HEK293T (cell line): Measurements from ENCODE around the gene KLF2.

ENCODE experiments used
- CTCF ChIA-PET: fragments of 350-600 bp; formaldehyde crosslinking; extraction: SDS; loops from one replicate; lab custom pipeline; 2021; ENCODE audit warnings: antibody characterized with exemption, inconsistent platforms; lab: Yijun Ruan, JAX
- POLR2A ChIA-PET: fragments of 350-600 bp; formaldehyde crosslinking; extraction: SDS; loops from one replicate; lab custom pipeline; 2020; ENCODE audit warnings: antibody characterized with exemption, inconsistent platforms; lab: Yijun Ruan, JAX
- DNase-seq: peaks from one replicate; pipeline ENCODE4 v3.0.0; 2012; ENCODE audit warnings: mixed read lengths; ENCODE audit errors: extremely low spot score
- ARNT ChIP-seq: fragments of 450-650 bp; IDR thresholded peaks from 2 replicates; pipeline ENCODE4 v1.6.1; 2017; ENCODE audit warnings: mild to moderate bottlenecking
- BHLHE40 ChIP-seq: fragments of 450-650 bp; IDR thresholded peaks from 2 replicates; pipeline ENCODE4 v1.6.1; 2016; ENCODE audit warnings: mild to moderate bottlenecking, moderate library complexity, borderline replicate concordance
- CTBP1 ChIP-seq: fragments of 450-650 bp; IDR thresholded peaks from 2 replicates; pipeline ENCODE4 v1.6.1; 2016; ENCODE audit warnings: borderline replicate concordance
- ELF4 ChIP-seq: fragments of 450-650 bp; IDR thresholded peaks from 2 replicates; pipeline ENCODE4 v1.6.1; 2017; ENCODE audit warnings: antibody characterized with exemption
- FOXA1 ChIP-seq: fragments of 450-650 bp; IDR thresholded peaks from 2 replicates; pipeline ENCODE4 v1.6.1; 2016; ENCODE audit warnings: mild to moderate bottlenecking
- FOXK2 ChIP-seq: fragments of 450-650 bp; IDR thresholded peaks from 2 replicates; pipeline ENCODE4 v1.6.1; 2016; ENCODE audit warnings: mild to moderate bottlenecking
- FOXM1 ChIP-seq: fragments of 450-650 bp; IDR thresholded peaks from 2 replicates; pipeline ENCODE4 v1.6.1; 2017; ENCODE audit warnings: mild to moderate bottlenecking, borderline replicate concordance
- HDGF ChIP-seq: fragments of 450-650 bp; IDR thresholded peaks from 2 replicates; pipeline ENCODE4 v1.6.1; 2017; ENCODE audit warnings: antibody characterized with exemption, borderline replicate concordance
- L3MBTL2 ChIP-seq: fragments of 450-650 bp; conservative IDR thresholded peaks from 2 replicates; pipeline ENCODE4 v1.6.1; 2016; ENCODE audit warnings: mild to moderate bottlenecking
- LEF1 ChIP-seq: fragments of 450-650 bp; IDR thresholded peaks from 2 replicates; pipeline ENCODE4 v1.6.1; 2017; ENCODE audit warnings: mild to moderate bottlenecking, borderline replicate concordance
- NFRKB ChIP-seq: fragments of 450-650 bp; IDR thresholded peaks from 2 replicates; pipeline ENCODE4 v1.6.1; 2016; ENCODE audit warnings: mild to moderate bottlenecking, moderate library complexity
- SP1 ChIP-seq: fragments of 450-650 bp; IDR thresholded peaks from 2 replicates; pipeline ENCODE4 v1.6.1; 2017
- SUZ12 ChIP-seq: fragments of 450-650 bp; IDR thresholded peaks from 2 replicates; pipeline ENCODE4 v1.6.1; 2016; ENCODE audit warnings: mild to moderate bottlenecking
- TARDBP ChIP-seq: fragments of 450-650 bp; IDR thresholded peaks from 2 replicates; pipeline ENCODE4 v1.6.1; 2016
- ZNF384 ChIP-seq: fragments of 450-650 bp; IDR thresholded peaks from 2 replicates; pipeline ENCODE4 v1.6.1; 2016
- TF ChIP-seq, protein P1 (sequence below): fragments of 450-650 bp; IDR thresholded peaks from 2 replicates; pipeline ENCODE4 v1.6.1; 2016

Gene KLF2

DNA sequence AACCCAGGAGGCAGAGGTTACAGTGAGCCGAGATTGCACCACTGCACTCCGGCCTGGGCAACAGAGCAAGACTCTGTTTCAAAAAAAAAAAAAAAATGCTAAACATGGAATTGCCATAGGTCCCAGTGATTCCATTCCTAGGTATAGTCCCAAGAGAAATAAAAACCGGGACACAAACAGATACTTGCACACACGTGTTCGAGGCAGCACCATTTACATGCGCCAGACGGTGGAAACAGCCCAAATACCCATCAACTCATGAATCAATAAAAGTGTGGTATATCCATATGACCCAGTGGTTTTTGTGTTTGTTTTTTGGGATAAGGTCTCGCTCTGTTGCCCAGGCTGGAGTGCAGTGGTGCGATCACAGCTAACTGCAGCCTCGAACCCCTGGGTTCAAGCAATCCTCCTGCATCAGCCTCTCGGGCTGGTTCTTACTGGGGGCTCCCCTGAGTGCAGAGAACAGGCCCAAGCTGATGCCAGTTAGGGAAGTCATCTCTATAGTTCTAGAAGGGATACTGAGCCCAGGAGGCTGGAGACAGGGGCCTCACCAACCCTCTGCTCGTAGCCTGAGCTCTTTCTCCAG, 8.5 kb downstream of the KLF2 start:
- no peak for DNase-seq
- ChIA-PET CTCF (no interaction called here), POLR2A (no interaction called here)
- TF ChIP-seq FOXA1 (no peak), NFRKB (no peak), SP1 (no peak), BHLHE40 (no peak), FOXK2 (no peak), ARNT (no peak), HDGF (no peak), FOXM1 (no peak), ZNF384 (no peak), TARDBP (no peak), LEF1 (no peak), ELF4 (no peak), SUZ12 (no peak), CTBP1 (no peak), L3MBTL2 (no peak)
- TF ChIP-seq, protein P1, sequence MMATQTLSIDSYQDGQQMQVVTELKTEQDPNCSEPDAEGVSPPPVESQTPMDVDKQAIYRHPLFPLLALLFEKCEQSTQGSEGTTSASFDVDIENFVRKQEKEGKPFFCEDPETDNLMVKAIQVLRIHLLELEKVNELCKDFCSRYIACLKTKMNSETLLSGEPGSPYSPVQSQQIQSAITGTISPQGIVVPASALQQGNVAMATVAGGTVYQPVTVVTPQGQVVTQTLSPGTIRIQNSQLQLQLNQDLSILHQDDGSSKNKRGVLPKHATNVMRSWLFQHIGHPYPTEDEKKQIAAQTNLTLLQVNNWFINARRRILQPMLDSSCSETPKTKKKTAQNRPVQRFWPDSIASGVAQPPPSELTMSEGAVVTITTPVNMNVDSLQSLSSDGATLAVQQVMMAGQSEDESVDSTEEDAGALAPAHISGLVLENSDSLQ: no peak

DNA sequence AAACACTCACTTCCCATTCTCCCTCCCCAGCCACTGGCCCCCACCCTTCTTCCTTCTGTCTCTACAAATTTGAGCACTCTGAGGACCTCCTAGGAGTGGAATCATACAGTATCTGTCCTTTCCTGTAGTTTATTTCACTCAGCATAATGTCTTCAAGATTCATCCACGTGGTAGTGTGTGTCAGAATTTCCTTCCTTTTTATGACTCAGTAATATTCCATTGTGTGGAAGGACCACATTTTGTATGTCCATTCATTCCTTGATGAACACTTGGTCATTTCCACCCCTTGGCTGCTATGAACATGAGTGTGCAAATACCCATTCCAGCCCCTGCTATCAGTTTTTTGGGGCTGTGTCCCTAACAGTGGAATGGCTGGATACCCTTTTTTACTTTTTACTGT, 9.8 kb downstream of the KLF2 start:
- DNase-seq: no peak
- POLR2A ChIA-PET: no interaction called here
- TF ChIP-seq FOXM1 (no peak), FOXK2 (no peak), SUZ12 (no peak), LEF1 (no peak), CTBP1 (no peak), BHLHE40 (no peak)
- CTCF ChIA-PET: interaction anchor here (0.9 kb wide), 1 partner anchor 9 kb away, joined by 3 read pairs; no protein-coding TSS in a partner anchor

DNA sequence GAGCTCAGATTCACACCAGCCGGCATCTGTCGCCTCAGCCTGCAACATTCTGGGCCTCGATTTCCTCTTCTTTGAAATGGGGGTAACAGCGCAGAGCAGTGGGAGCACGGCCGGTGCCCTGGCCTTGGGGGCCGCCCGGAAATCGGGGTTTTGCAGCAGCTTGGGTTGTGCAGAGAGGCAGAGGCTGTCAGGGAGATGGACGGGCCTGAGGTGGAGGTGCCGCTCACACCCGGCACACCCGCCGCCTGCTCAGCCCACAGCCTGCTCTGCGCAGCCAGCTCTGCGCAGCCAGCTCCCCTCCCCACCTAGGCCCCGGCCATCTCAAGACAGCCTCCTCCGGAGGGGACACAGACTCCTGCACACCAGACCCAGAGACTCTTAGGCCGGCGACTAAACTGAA, 10.6 kb downstream of the KLF2 start:
- CTCF ChIA-PET: no interaction called here
- TF ChIP-seq HDGF (no peak), FOXM1 (no peak), FOXK2 (no peak), LEF1 (no peak), L3MBTL2 (no peak)
- POLR2A ChIA-PET: no interaction called here
- DNase-seq: no peak

DNA sequence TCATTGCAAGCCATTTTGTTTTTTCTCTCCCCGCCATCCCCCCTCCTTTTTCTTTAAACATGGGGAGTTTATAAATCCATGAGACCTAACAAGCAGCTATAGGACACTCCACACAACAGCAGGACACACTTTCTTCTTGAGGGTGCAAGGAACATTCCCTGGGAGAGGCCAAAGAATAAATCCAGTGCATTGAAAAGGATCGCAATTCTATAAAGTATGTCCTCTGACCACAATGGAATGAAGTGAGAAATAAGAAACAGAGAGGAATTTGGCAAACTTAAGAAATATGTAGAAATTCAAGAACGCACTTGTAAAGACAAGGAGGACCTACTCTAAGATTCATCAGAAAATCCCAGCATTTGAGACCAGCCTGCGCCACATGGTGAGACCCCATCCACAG, 11.9 kb downstream of the KLF2 start:
- CTCF ChIA-PET: no interaction called here
- TF ChIP-seq NFRKB (no peak), FOXA1 (no peak), ELF4 (no peak), L3MBTL2 (no peak), SP1 (no peak), TARDBP (no peak), SUZ12 (no peak), CTBP1 (no peak), FOXM1 (no peak), FOXK2 (no peak), LEF1 (no peak)
- POLR2A ChIA-PET: no interaction called here
- no peak for DNase-seq

DNA sequence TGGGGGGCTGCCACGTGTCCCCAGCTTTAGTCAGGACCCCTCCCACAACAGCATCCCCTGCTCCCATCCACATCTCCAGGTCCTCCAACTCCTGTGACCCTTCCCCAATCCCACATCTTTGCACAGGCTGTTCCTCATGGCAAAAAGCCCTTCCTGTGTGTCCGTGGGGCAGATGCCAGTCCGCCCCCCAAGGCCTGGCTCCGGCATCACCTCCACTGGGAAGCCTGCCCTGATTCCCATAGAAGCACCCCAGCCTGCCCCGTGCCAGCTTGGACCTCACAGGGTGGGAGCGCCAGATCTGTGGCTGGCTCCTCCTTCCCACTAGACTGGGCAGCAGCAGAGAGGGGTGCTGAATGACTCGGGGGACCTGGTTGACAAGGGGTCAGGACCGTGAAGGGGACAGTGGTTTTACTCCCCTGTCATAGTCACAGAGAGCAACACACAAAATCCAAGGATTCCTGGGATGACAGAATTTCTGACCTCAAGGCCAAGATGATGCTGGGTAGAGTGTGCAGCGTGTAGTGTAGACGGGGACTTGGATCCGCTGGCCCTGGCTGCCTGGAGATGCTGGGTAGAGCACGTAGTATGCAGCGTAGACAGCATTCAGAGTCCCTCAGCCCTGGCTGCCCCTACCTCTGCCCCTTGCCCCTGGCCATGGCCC, 13.3 kb downstream of the KLF2 start:
- ChIA-PET POLR2A (no interaction called here), CTCF (no interaction called here)
- TF ChIP-seq L3MBTL2 (no peak), BHLHE40 (no peak), ARNT (no peak), SUZ12 (no peak), HDGF (no peak), FOXK2 (no peak), ELF4 (no peak), ZNF384 (no peak), NFRKB (no peak), FOXA1 (no peak), LEF1 (no peak), CTBP1 (no peak), SP1 (no peak), FOXM1 (no peak), TARDBP (no peak)
- TF ChIP-seq, protein P1: no peak
- no peak for DNase-seq

DNA sequence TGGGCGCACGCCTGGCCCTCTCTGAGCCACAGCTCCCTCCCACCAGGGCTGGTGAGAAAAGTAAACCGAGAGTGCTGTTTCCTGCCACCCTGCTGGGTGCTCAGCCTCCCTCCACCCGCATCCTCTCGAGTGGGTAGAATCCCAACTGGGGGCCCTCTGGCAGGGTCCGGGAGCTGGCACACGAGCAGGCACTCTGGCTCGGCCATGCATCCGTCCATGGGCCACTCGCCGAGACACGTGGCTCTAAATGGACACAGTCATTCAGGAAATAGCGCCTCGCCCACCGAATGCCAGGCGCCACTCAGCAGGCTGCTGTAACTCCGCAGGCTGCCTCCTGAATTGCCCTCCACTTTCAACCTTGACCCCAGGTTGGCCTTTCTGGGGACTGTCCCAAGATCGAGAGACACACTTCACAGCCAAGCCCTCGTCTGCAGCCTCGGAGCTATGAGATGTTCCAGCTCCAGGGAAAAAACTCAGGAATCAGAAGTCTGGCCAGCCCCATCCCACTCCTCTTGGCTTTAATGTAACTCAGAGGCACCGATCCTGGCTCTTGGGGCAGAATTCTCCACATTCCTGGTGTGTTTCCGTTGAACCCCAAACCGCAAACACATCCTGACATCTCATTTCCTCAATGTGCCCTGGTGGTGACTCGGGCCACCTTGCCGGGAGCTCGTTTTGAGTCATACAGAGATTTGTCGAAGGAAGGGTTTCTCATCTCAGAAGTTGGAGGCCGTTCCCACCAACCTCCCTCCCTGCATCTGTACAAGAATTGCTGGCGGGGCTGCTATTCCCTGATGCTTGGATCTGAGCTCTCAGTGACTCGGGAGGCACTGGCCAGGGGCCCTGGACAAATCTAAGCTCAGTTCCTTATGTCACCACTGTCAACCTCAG, 14.1 kb downstream of the KLF2 start:
- no peak for DNase-seq
- CTCF ChIA-PET: no interaction called here
- TF ChIP-seq TARDBP (no peak), ZNF384 (no peak), CTBP1 (no peak), NFRKB (no peak), SUZ12 (no peak), ELF4 (no peak)
- POLR2A ChIA-PET: interaction anchor here (1.2 kb wide), 1 partner anchor 14 kb away, joined by 3 read pairs; the partner anchor contains the start of gene KLF2
